ENCODE data around the gene LIX1L.
"Not testable (repeated sequence)": the region's sequence is repeated elsewhere in the genome, so short reads cannot be mapped to it uniquely, and the experiment has no call there.

LIX1L gene

DNA sequence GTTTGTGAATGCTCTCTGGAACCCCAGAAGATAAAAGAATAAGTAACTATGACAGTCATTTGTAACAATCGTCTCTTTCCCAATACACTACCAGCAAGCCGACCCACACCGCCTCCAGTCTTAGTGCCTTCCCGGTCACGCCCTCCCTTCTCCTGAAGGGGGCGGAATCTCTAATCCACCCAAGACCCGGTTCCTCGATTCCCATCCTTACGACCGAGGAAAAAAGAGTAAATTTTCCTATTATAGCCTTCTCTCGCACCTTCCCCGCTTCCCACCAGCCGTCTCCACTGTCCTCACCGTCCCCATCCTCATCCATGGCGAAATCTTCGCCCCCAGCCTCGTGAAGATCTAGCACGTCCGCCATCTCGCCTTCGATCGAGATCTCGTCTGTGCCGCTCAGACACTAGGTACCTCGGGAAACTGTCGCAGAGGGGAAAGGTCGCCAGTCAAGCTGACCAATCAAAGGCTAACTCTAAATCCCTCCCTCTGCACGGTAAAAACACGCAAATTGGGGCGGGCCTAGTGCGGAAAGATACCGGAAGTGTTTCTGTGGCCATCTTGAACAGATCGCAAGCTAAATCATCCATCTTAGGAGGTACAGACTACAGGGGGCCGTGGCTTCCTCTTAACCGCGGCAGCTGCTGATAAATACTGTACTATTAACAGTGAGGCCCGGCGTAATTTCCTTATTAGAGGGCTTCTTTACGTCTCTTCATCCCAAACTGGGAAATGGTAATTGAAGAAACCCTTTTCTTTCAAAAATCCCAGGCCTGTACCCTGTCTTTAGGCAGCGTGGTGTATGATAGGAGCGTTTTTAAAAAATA lies 30.5 kb downstream of the LIX1L start, which contains the start of gene RBM8A:
RBM8A (minus strand) TSS at position 422 of the 824 bp plus-strand sequence; CDS start at position 364, 58 bp downstream.
- peaks cover 21% of the 10 kb centered on the region for H3K36me3 ChIP-seq (ENCODE audit: insufficient read depth, low read length)
- no peaks in the 10 kb centered on the region for H3K9me3 ChIP-seq (ENCODE audit: low read depth, low read length)
- H3K9ac ChIP-seq (ENCODE audit: insufficient read length): peak within 1 kb of the TSS; percentile 100
- peak within 1 kb of the TSS; percentile 100 for H3K4me3 ChIP-seq
- TF ChIP-seq EZH2 (IDR thresholded peaks at IDR 0.05) (no peak), POLR2AphosphoS5 (IDR thresholded peaks at IDR 0.05; ENCODE audit: borderline replicate concordance, low read depth, low read length) (peak; percentile 96)
- peak; percentile 96 for DNase-seq (ENCODE audit: low read depth, low spot score)
- H3K27ac ChIP-seq: peak within 1 kb of the TSS; percentile 99

DNA sequence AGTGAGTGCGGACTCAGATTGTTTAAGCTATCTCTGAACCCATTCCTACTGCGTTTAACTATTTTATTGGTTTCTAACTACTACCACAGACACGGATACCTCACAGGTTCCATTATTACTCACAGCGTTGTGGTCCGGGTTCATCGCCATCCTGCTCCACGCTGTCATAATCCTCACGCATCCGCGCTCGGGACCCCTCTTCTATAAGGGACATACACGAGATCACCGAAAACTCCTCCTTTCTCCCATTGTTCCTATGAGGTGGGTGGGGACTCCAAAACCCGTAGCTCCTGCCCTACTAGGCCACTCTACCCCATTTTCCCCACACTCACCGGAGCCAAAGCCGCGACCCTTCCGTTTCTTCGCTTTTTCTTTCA lies 31.1 kb downstream of the LIX1L start:
- H3K9me3 ChIP-seq (ENCODE audit: low read depth, low read length): no peaks in the 10 kb centered on the region
- H3K36me3 ChIP-seq (ENCODE audit: insufficient read depth, low read length): peaks cover 21% of the 10 kb centered on the region
- TF ChIP-seq POLR2AphosphoS5 (IDR thresholded peaks at IDR 0.05; ENCODE audit: borderline replicate concordance, low read depth, low read length): no peak
- no peak for TF ChIP-seq EZH2 (IDR thresholded peaks at IDR 0.05)
- no peak for TF ChIP-seq FOXP2 (optimal IDR thresholded peaks at IDR 0.05; ENCODE audit: control extremely low read depth, extremely low read length, insufficient read depth)
- peak overlapping the region; percentile 100 for H3K4me3 ChIP-seq
- no peak for DNase-seq (ENCODE audit: low read depth, low spot score)
- H3K9ac ChIP-seq (ENCODE audit: insufficient read length): peak overlapping the region; percentile 100
- H3K27ac ChIP-seq: peak overlapping the region; percentile 89

DNA sequence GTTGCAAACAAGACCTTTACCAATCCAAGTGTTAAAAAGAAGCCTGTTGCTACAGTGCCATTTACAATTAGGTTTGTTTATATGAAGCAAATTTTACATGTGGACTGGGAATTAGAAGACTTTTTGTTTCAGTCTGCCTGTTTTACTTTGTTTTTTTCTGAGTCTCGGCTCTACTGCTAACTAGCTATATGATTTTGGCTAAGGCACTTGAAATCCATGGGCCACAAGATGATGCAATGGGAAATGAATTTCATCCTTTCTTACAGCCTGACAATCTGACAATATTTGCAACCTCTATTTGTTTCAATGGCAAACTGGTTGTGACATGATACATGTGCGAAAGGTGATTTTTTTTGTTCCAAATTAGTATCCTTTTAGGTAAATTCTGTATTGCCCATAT lies 35.6 kb downstream of the LIX1L start:
- TF ChIP-seq FOXP2 (optimal IDR thresholded peaks at IDR 0.05; ENCODE audit: control extremely low read depth, extremely low read length, insufficient read depth) (no peak), EZH2 (IDR thresholded peaks at IDR 0.05) (no peak), POLR2AphosphoS5 (IDR thresholded peaks at IDR 0.05; ENCODE audit: borderline replicate concordance, low read depth, low read length) (no peak)
- H3K9ac ChIP-seq (ENCODE audit: insufficient read length): no peak overlapping the region
- no peak for DNase-seq (ENCODE audit: low read depth, low spot score)
- peaks cover 21% of the 10 kb centered on the region for H3K36me3 ChIP-seq (ENCODE audit: insufficient read depth, low read length)
- H3K27ac ChIP-seq: peak overlapping the region; percentile 57; the same call in 1 of the 2 replicates
- no peak overlapping the region for H3K4me3 ChIP-seq
- no peaks in the 10 kb centered on the region for H3K9me3 ChIP-seq (ENCODE audit: low read depth, low read length)

DNA sequence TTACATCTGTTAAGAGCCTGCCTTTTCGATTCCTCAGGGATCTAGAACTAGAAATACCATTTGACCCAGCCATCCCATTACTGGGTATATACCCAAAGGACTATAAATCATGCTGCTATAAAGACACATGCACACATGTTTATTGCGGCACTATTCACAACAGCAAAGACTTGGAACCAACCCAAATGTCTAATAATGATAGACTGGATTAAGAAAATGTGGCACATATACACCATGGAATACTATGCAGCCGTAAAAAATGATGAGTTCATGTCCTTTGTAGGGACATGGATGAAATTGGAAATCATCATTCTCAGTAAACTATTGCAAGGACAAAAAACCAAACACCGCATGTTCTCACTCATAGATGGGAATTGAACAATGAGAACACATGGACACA lies 37.5 kb downstream of the LIX1L start:
- H3K9ac ChIP-seq (ENCODE audit: insufficient read length); H3K36me3 ChIP-seq (ENCODE audit: insufficient read depth, low read length); H3K9me3 ChIP-seq (ENCODE audit: low read depth, low read length); H3K27ac ChIP-seq; H3K4me3 ChIP-seq; DNase-seq (ENCODE audit: low read depth, low spot score): not testable (repeated sequence)

DNA sequence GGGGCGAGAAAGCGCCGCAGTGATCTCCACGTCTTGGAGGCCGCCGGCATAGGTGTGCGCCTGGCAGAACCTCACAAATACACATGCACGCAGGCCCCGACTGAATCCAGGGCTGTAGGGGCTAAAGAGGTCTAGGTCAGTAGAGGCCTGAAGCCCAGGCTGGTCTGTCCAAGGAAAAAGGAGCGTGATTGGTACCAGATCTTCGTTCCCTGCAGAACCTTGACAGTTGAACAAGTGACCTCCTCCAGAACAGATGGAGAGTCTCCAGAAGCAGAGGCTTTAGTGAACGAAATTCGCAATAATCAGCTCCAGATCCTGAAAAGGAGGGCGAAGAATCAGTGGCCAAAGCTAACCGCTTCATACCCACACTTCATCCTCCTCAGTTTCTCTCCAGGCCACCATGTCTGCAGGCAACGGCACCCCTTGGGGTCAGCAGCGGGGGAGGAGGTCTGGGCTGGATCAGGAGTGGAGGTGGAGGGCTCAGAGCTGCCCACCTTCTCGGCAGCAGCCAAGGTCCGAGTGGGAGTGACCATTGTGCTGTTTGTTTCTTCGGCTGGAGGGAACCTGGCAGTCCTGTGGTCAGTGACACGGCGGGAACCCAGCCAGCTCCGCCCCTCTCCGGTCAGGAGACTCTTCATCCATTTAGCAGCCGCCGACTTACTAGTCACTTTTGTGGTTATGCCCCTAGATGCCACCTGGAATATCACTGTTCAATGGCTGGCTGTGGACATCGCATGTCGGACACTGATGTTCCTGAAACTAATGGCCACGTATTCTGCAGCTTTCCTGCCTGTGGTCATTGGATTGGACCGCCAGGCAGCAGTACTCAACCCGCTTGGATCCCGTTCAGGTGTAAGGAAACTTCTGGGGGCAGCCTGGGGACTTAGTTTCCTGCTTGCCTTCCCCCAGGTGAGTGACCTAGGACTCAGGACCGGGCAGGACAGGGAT lies 38.6 kb downstream of the LIX1L start:
- Histone ChIP-seq H3K9me3 (ENCODE audit: low read depth, low read length) (no peaks in the 10 kb centered on the region), H3K27ac (peak overlapping the region; percentile 84), H3K36me3 (ENCODE audit: insufficient read depth, low read length) (peaks cover 9% of the 10 kb centered on the region), H3K4me3 (peak overlapping the region; percentile 90), H3K9ac (ENCODE audit: insufficient read length) (peak overlapping the region; percentile 87)
- DNase-seq (ENCODE audit: low read depth, low spot score): no peak
- TF ChIP-seq EZH2 (IDR thresholded peaks at IDR 0.05) (no peak), FOXP2 (optimal IDR thresholded peaks at IDR 0.05; ENCODE audit: control extremely low read depth, extremely low read length, insufficient read depth) (no peak), POLR2AphosphoS5 (IDR thresholded peaks at IDR 0.05; ENCODE audit: borderline replicate concordance, low read depth, low read length) (no peak)

DNA sequence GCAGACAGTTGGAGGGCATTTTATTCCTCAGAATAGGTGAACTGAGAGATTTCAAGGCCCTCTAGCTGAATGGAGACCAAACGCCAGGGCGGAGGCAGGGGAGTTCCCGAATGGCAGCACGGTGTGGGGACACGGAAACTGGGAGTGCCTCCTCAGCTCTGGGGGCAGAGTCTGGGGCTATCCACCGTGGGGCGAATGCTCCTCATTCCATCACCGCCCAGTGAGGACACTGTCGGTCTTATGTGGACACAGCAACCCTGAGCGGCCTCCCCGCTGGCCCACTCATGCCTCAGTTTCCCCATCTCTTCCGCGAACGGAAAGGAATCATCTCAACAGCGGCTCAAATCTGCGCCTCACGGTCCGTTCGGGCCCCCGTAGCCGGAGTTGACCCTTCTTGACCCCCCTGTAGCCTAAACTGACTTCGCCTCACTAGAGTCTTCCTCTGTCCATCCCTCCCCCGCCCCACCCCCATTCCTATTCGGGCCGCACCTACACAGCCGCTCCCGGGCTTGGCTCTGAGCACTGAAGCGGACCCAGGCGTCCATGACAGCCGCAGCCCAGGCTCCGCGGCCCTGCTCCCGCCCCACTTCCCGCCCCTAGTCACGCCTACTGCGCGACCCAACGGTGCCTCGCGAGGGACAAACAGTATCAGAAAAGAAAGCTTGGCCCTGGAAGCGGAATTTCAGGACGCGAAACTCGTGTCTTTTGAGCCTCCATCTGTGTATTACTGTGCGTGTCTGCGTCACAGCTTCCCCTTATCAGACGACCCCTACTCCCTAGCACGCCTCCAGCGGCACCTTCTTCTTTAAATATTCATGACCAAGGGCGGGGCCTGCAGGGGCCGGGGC lies 39.4 kb downstream of the LIX1L start, which contains the start of gene PEX11B:
PEX11B (minus strand) TSS at position 574 of the 848 bp plus-strand sequence; CDS start at position 545, 29 bp downstream.
- peak within 1 kb of the TSS; percentile 84 for H3K27ac ChIP-seq
- peak; percentile 76 for DNase-seq (ENCODE audit: low read depth, low spot score)
- no peaks in the 10 kb centered on the region for H3K9me3 ChIP-seq (ENCODE audit: low read depth, low read length)
- TF ChIP-seq POLR2AphosphoS5 (IDR thresholded peaks at IDR 0.05; ENCODE audit: borderline replicate concordance, low read depth, low read length): peak; percentile 66; the same call in 1 of the 2 replicates
- no peak for TF ChIP-seq EZH2 (IDR thresholded peaks at IDR 0.05)
- peak within 1 kb of the TSS; percentile 90 for H3K4me3 ChIP-seq
- peak within 1 kb of the TSS; percentile 87 for H3K9ac ChIP-seq (ENCODE audit: insufficient read length)
- peaks cover 5% of the 10 kb centered on the region for H3K36me3 ChIP-seq (ENCODE audit: insufficient read depth, low read length)

DNA sequence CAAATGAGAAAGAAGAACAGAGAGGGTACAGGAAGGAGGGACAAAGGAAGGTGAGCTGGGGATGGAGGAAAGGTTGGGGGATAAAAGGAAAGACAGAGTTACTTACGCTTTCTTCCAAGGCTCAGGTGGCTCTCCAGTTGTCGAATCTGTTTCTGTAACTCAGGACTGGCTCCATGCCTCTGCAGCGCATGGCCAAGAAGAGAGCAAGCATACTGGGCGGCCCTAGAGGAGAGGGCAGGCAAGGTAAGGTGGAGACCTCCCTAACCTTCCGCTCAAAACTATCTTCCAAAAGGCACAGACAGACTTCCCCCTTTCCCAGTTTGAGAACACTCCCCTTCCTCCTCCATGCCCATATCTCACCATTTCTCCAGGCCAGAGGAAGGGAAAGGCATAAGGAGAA lies 40.2 kb downstream of the LIX1L start:
- DNase-seq (ENCODE audit: low read depth, low spot score): no peak
- TF ChIP-seq POLR2AphosphoS5 (IDR thresholded peaks at IDR 0.05; ENCODE audit: borderline replicate concordance, low read depth, low read length): no peak
- Histone ChIP-seq H3K27ac (no peak overlapping the region), H3K36me3 (ENCODE audit: insufficient read depth, low read length) (no peaks in the 10 kb centered on the region), H3K4me3 (peak overlapping the region; percentile 90), H3K9ac (ENCODE audit: insufficient read length) (peak overlapping the region; percentile 87), H3K9me3 (ENCODE audit: low read depth, low read length) (no peaks in the 10 kb centered on the region)

DNA sequence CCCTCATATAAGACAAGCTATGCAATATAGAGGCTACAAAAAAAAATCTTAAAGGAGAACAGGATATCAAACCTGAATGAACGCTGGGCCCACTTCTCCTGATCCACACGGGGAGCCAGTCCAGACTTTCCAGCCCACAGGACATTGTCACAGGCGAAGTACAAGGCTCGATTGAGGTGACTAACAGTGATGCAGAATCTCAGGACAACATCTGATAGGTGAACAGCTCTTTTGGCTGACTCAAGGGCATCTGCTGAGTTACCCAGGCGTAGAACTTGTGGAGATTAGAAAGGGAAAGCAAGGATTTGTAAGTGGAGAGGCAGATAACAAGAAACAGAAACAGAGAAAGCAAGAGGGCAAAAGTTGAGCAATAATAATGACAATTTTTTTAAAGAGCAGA lies 41.1 kb downstream of the LIX1L start:
- Histone ChIP-seq H3K27ac (no peak overlapping the region), H3K36me3 (ENCODE audit: insufficient read depth, low read length) (no peaks in the 10 kb centered on the region), H3K4me3 (no peak overlapping the region), H3K9ac (ENCODE audit: insufficient read length) (no peak overlapping the region), H3K9me3 (ENCODE audit: low read depth, low read length) (no peaks in the 10 kb centered on the region)
- no peak for DNase-seq (ENCODE audit: low read depth, low spot score)
- no peak for TF ChIP-seq EZH2 (IDR thresholded peaks at IDR 0.05)
- TF ChIP-seq POLR2AphosphoS5 (IDR thresholded peaks at IDR 0.05; ENCODE audit: borderline replicate concordance, low read depth, low read length): no peak
- no peak for TF ChIP-seq FOXP2 (optimal IDR thresholded peaks at IDR 0.05; ENCODE audit: control extremely low read depth, extremely low read length, insufficient read depth)

Measured in SK-N-MC (cell line).